HepG2 (cell line): ENCODE data around the gene IL1RAPL2. TPM values are rescaled to one million over a fixed set of nuclear protein-coding genes. Genes with fewer than 3 reads are reported as not detected.

Source experiments
- ATAC-seq: fragments of 200-7000 bp; cut with Tn5 transposase; 3 replicates; pipeline ENCODE4 v1.9.1; 2020; ENCODE audit warnings: mild to moderate bottlenecking, moderate library complexity
- BruUV-seq: library from RNA; stranded (reverse); fragments of 400-500 nt; replicated peaks from 2 replicates; lab custom pipeline; 2021; lab: Mats Ljungman, UMichigan
- CTCF ChIA-PET: fragments of 300-600 bp; formaldehyde crosslinking; extraction: SDS; loops from one replicate; lab custom pipeline; 2021; ENCODE audit warnings: low total read pairs, inconsistent platforms, low intra/inter-chr PET ratio; lab: Yijun Ruan, JAX
- POLR2A ChIA-PET: fragments of 350-600 bp; sonication (Branson Sonifier 250); formaldehyde crosslinking; loops from one replicate; lab custom pipeline; 2020; ENCODE audit warnings: antibody characterized with exemption, inconsistent platforms; lab: Yijun Ruan, JAX
- DNase-seq: peaks from one replicate; pipeline ENCODE4 v3.0.0-alpha.2; 2015; ENCODE audit warnings: low spot score
- FAIRE-seq: peaks from 3 replicates; lab custom pipeline; 2011; peaks lifted over from hg19 to GRCh38; lab: Jason Lieb, UNC
- H2AFZ ChIP-seq: one replicate; pipeline ENCODE4 v1.6.1; 2011; ENCODE audit warnings: low read length, inconsistent platforms
- H3K27ac ChIP-seq: fragments of 300-600 bp; 3 replicates; pipeline ENCODE4 v1.8.0; 2011; ENCODE audit warnings: mixed run types, mild to moderate bottlenecking, mixed read lengths, low read length, inconsistent platforms; ENCODE audit not compliant: insufficient read depth; ENCODE audit errors: extremely low read length
- H3K27me3 ChIP-seq, 2 experiments: fragments of 200-600 bp in 1 of 2; 2 replicates in 1 of 2; 3 replicates in 1 of 2; pipeline versions ENCODE4 v1.6.0 to v1.8.0; 2011; ENCODE audit warnings: low read length in 2 of 2, mild to moderate bottlenecking in 2 of 2, moderate library complexity in 2 of 2, inconsistent platforms in 1 of 2; ENCODE audit not compliant: insufficient read depth in 2 of 2, control insufficient read depth in 1 of 2
- H3K36me3 ChIP-seq, 2 experiments: fragments of 200-600 bp in 1 of 2; replicated peaks in 1 of 2; 2 replicates in 1 of 2; 3 replicates in 1 of 2; pipeline versions ENCODE4 v1.5.1 to v1.8.0; 2011; ENCODE audit warnings: low read length in 2 of 2, inconsistent platforms in 1 of 2; ENCODE audit not compliant: insufficient read depth in 2 of 2, control insufficient read depth in 1 of 2
- H3K4me1 ChIP-seq: 2 replicates; pipeline ENCODE4 v1.5.1; 2012; ENCODE audit warnings: low read length, inconsistent platforms; ENCODE audit not compliant: insufficient read depth
- H3K4me2 ChIP-seq: 2 replicates; pipeline ENCODE4 v1.6.0; 2011; ENCODE audit warnings: low read depth, low read length, inconsistent platforms
- H3K4me3 ChIP-seq, 3 experiments: fragments of 200-600 bp in 1 of 3; sonication (generic), shearing (Covaris generic) in 1 of 3; replicated peaks in 1 of 3; 2 replicates each; pipeline ENCODE4 v1.5.1; 2011 to 2016; ENCODE audit warnings: low read length in 3 of 3, inconsistent platforms in 2 of 3, low read depth in 2 of 3, mild to moderate bottlenecking in 2 of 3, control low read depth in 1 of 3, mixed read lengths in 1 of 3; ENCODE audit not compliant: insufficient read depth in 1 of 3
- H3K79me2 ChIP-seq: one replicate; pipeline ENCODE4 v1.6.1; 2011; ENCODE audit warnings: low read length, inconsistent platforms; ENCODE audit not compliant: insufficient read depth
- H3K9ac ChIP-seq: 2 replicates; pipeline ENCODE4 v1.6.0; 2011; ENCODE audit warnings: mild to moderate bottlenecking, low read depth, low read length, inconsistent platforms; ENCODE audit not compliant: insufficient read depth
- H3K9me3 ChIP-seq: 2 replicates; pipeline ENCODE4 v1.5.1; 2012; ENCODE audit warnings: mild to moderate bottlenecking, low read length
- H4K20me1 ChIP-seq: 2 replicates; pipeline ENCODE4 v1.6.0; 2011; ENCODE audit warnings: inconsistent platforms, mild to moderate bottlenecking, low read length, moderate library complexity; ENCODE audit not compliant: insufficient read depth
- RXRB ChIP-seq: IDR thresholded peaks from 2 replicates; pipeline ENCODE4 v1.6.1; 2016; ENCODE audit warnings: borderline replicate concordance, missing genetic modification reagents, missing compliant biosample characterization
- SMAD1 ChIP-seq: sonication (generic); formaldehyde crosslinking; IDR thresholded peaks from 2 replicates; pipeline ENCODE4 v1.4.0; 2020; ENCODE audit warnings: missing genetic modification reagents, low read depth, mild to moderate bottlenecking, borderline replicate concordance
- SNAI1 ChIP-seq: sonication (generic); formaldehyde crosslinking; IDR thresholded peaks from 2 replicates; pipeline ENCODE4 v1.5.0; 2020; ENCODE audit warnings: mild to moderate bottlenecking, missing genetic modification reagents, borderline replicate concordance
- ZNF121 ChIP-seq: sonication (generic); formaldehyde crosslinking; IDR thresholded peaks from 2 replicates; pipeline ENCODE4 v1.5.0; 2020; ENCODE audit warnings: mild to moderate bottlenecking, missing genetic modification reagents
- ZNF260 ChIP-seq: sonication (generic); formaldehyde crosslinking; IDR thresholded peaks from 2 replicates; pipeline ENCODE4 v1.4.0; 2020; ENCODE audit warnings: missing genetic modification reagents, low read depth, mild to moderate bottlenecking, borderline replicate concordance
- WGBS: methylation state at CpG from one replicate; pipeline ENCODE4 v1.1.6; 2017; ENCODE audit warnings: low lambda C conversion rate; 5-methylcytosine and 5-hydroxymethylcytosine counted together
- in situ Hi-C: cut with HindIII; loops from 2 replicates; pipeline ENCODE4 v1.10.0; 2017; ENCODE audit warnings: low pct_unique_long_range_greater_than_20kb; ENCODE audit not compliant: extremely low pct_ligation_motif_present
- intact Hi-C: fragments of 100-400 bp; cut with micrococcal nuclease; formaldehyde crosslinking; loops from one replicate; pipeline ENCODE4 v1.10.0; 2022; ENCODE audit not compliant: unreplicated experiment
- polyA plus RNA-seq, 8 experiments: library from polyadenylated mRNA; depleted of rRNA in 3 of 8; stranded (reverse) in 7 of 8; unstranded in 1 of 8; fragments of >200 nt; fragmentation: Illumina TruSeq in 4 of 8; extraction: Trizol in 4 of 8; gene quantifications; 2 replicates each; pipeline versions ENCODE4 v1.2.1 to v1.2.3, GENCODE V29; 2011 to 2016; ENCODE audit warnings: low read depth in 4 of 8, missing spikeins in 1 of 8, mixed read lengths in 1 of 8; ENCODE audit not compliant: insufficient read depth in 1 of 8
- total RNA-seq, 5 experiments: library from RNA; depleted of rRNA; stranded (reverse); fragments of >200 nt; fragmentation: Illumina TruSeq; extraction: Trizol; gene quantifications; 2 replicates each; pipeline ENCODE4 v1.2.3, GENCODE V29; 2016; ENCODE audit warnings: low read depth in 1 of 5
- TF ChIP-seq, protein P1 (sequence below): sonication (generic); formaldehyde crosslinking; conservative IDR thresholded peaks from 2 replicates; pipeline ENCODE4 v1.8.0; 2022; ENCODE audit warnings: missing genetic modification reagents
- TF ChIP-seq, protein P2 (sequence below): sonication (generic); formaldehyde crosslinking; IDR thresholded peaks from 2 replicates; pipeline ENCODE4 v1.4.0; 2020; ENCODE audit warnings: missing genetic modification reagents
- TF ChIP-seq, protein P3 (sequence below): IDR thresholded peaks from 2 replicates; pipeline ENCODE4 v1.6.1; 2016; ENCODE audit warnings: low read depth, missing genetic modification reagents, missing compliant biosample characterization

The IL1RAPL2 gene
- total and polyA plus RNA-seq, 2 of the 13 experiments (the other 11 are each of a cell fraction or from before 2014, with no cell fraction given) = not detected

DNA sequence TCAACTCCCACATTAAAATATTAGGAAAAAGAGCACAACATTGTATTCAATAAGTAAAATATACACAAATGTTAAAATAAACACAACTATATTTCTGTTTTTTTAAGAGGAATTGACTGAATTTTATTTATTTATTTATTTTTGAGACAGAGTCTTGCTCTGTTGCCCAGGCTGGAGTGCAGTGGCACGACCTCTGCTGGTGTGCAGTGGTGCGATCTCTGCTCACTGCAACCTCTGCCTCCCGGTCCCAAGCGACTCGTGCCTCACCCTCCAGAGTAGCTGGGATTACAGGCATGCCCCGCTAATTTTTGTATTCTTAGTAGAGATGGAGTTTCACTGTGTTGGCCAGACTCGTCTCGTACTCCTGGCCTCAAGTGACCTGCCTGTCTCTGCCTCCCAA lies 623.1 kb downstream of the IL1RAPL2 start:
- Histone ChIP-seq H3K9ac (no peak overlapping the region), H3K79me2 (no peaks in the 10 kb centered on the region), H3K36me3 (no peaks in the 10 kb centered on the region), H3K9me3 (no peaks in the 10 kb centered on the region), H3K27me3 (no peaks in the 10 kb centered on the region), H3K4me3 (no peak overlapping the region), H3K27ac (no peak overlapping the region), H3K4me1 (no peaks in the 10 kb centered on the region), H4K20me1 (no peaks in the 10 kb centered on the region), H3K4me2 (no peak overlapping the region), H2AFZ (no peak overlapping the region)
- BruUV-seq = no TSS peak
- in situ Hi-C loops (no loop called here), intact Hi-C loops (no loop called here)
- 13% methylated on average over 4 of the region's 8 CpGs for WGBS
- no peak for ATAC-seq
- POLR2A ChIA-PET = no interaction called here
- TF ChIP-seq ZNF121 (CRISPR knock-in tag) = peak; percentile 69
- no peak for TF ChIP-seq SNAI1 (CRISPR knock-in tag)
- CTCF ChIA-PET = no interaction called here
- DNase-seq = no peak
- FAIRE-seq = no peak

DNA sequence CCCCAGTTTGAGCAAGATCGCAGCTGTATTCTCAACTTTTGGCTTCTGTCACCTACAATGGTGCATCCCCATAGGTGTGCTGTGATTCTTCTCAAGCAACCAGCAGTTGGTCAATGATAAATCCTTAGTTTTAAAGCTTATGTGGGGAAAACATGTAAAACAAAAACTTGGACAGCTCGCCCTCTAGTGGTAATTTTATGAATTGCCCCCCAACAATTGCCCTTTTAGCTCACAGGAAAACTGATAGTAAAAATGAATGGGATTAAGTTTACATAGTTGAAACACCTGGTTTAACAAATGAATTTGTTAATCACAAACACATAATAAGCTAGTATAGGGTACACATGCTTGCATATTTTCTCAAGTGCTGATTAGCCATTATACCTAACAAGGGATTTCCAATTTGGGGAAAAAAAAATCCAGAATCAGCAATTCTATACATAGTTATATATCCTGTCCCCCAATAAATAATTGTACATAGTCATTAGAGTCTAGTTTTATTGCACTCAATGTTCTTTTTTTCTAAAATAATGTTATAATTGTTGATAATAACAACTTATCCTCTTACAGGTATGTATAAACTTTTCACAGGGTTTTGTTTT lies 624.4 kb downstream of the IL1RAPL2 start:
- DNase-seq (no peak), ATAC-seq (no peak), FAIRE-seq (peak; percentile 63)
- TF ChIP-seq, protein P1, sequence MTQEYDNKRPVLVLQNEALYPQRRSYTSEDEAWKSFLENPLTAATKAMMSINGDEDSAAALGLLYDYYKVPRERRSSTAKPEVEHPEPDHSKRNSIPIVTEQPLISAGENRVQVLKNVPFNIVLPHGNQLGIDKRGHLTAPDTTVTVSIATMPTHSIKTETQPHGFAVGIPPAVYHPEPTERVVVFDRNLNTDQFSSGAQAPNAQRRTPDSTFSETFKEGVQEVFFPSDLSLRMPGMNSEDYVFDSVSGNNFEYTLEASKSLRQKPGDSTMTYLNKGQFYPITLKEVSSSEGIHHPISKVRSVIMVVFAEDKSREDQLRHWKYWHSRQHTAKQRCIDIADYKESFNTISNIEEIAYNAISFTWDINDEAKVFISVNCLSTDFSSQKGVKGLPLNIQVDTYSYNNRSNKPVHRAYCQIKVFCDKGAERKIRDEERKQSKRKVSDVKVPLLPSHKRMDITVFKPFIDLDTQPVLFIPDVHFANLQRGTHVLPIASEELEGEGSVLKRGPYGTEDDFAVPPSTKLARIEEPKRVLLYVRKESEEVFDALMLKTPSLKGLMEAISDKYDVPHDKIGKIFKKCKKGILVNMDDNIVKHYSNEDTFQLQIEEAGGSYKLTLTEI (CRISPR knock-in tag) = no peak
- TF ChIP-seq, protein P2, sequence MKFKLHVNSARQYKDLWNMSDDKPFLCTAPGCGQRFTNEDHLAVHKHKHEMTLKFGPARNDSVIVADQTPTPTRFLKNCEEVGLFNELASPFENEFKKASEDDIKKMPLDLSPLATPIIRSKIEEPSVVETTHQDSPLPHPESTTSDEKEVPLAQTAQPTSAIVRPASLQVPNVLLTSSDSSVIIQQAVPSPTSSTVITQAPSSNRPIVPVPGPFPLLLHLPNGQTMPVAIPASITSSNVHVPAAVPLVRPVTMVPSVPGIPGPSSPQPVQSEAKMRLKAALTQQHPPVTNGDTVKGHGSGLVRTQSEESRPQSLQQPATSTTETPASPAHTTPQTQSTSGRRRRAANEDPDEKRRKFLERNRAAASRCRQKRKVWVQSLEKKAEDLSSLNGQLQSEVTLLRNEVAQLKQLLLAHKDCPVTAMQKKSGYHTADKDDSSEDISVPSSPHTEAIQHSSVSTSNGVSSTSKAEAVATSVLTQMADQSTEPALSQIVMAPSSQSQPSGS (CRISPR knock-in tag) = no peak
- TF ChIP-seq, protein P3, sequence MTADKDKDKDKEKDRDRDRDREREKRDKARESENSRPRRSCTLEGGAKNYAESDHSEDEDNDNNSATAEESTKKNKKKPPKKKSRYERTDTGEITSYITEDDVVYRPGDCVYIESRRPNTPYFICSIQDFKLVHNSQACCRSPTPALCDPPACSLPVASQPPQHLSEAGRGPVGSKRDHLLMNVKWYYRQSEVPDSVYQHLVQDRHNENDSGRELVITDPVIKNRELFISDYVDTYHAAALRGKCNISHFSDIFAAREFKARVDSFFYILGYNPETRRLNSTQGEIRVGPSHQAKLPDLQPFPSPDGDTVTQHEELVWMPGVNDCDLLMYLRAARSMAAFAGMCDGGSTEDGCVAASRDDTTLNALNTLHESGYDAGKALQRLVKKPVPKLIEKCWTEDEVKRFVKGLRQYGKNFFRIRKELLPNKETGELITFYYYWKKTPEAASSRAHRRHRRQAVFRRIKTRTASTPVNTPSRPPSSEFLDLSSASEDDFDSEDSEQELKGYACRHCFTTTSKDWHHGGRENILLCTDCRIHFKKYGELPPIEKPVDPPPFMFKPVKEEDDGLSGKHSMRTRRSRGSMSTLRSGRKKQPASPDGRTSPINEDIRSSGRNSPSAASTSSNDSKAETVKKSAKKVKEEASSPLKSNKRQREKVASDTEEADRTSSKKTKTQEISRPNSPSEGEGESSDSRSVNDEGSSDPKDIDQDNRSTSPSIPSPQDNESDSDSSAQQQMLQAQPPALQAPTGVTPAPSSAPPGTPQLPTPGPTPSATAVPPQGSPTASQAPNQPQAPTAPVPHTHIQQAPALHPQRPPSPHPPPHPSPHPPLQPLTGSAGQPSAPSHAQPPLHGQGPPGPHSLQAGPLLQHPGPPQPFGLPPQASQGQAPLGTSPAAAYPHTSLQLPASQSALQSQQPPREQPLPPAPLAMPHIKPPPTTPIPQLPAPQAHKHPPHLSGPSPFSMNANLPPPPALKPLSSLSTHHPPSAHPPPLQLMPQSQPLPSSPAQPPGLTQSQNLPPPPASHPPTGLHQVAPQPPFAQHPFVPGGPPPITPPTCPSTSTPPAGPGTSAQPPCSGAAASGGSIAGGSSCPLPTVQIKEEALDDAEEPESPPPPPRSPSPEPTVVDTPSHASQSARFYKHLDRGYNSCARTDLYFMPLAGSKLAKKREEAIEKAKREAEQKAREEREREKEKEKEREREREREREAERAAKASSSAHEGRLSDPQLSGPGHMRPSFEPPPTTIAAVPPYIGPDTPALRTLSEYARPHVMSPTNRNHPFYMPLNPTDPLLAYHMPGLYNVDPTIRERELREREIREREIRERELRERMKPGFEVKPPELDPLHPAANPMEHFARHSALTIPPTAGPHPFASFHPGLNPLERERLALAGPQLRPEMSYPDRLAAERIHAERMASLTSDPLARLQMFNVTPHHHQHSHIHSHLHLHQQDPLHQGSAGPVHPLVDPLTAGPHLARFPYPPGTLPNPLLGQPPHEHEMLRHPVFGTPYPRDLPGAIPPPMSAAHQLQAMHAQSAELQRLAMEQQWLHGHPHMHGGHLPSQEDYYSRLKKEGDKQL (CRISPR knock-in tag) = no peak
- no peak for TF ChIP-seq RXRB (CRISPR knock-in tag)
- TF ChIP-seq SMAD1 = no peak
- TF ChIP-seq ZNF260 (CRISPR knock-in tag) = no peak

More for the DNA sequence above, 624.4 kb downstream of the IL1RAPL2 start:
- ChIA-PET CTCF (no interaction called here), POLR2A (no interaction called here)
- BruUV-seq = no TSS peak
- H3K27me3 ChIP-seq = no peaks in the 10 kb centered on the region
- H3K27ac ChIP-seq = no peak overlapping the region
- H3K36me3 ChIP-seq = no peaks in the 10 kb centered on the region
- H3K4me2 ChIP-seq = no peak overlapping the region
- intact Hi-C loops = loop anchor here (5.0 kb wide), 1 partner anchor 633 kb away; no protein-coding TSS in a partner anchor
- H4K20me1 ChIP-seq = no peaks in the 10 kb centered on the region
- H3K4me1 ChIP-seq = no peaks in the 10 kb centered on the region
- no peaks in the 10 kb centered on the region for H3K9me3 ChIP-seq
- no peak overlapping the region for H3K4me3 ChIP-seq
- no peak overlapping the region for H2AFZ ChIP-seq
- 0% methylated on average over 1 of the region's 2 CpGs for WGBS
- no peaks in the 10 kb centered on the region for H3K79me2 ChIP-seq
- no peak overlapping the region for H3K9ac ChIP-seq
- in situ Hi-C loops = no loop called here
